ENCODE measurements around the gene PARS2.

- no peak for TF ChIP-seq CTCF (conservative IDR thresholded peaks at IDR 0.05; ENCODE audit: low read depth, low read length)
- TF ChIP-seq EZH2 (IDR thresholded peaks at IDR 0.05; ENCODE audit: low read length, unreplicated experiment) = no peak
- no peak for TF ChIP-seq EZH2phosphoT487 (IDR thresholded peaks at IDR 0.05; ENCODE audit: borderline replicate concordance, low read length)
These were observed 23.3 kb upstream of the PARS2 start for GRCh38 chr1:54787604-54788003.

Measured in PC-3 (cell line).